Immature natural killer cell (primary cell): ENCODE measurements around the gene GSK3B. TPM values are rescaled to one million over a fixed set of nuclear protein-coding genes. Genes with fewer than 3 reads are reported as not detected.

Source experiments
- DNase-seq, 3 donors: peaks; one replicate each; pipeline ENCODE4 v3.0.0; 2022; ENCODE audit warnings: mixed read lengths in 1 of 3
- H3K27ac Mint-ChIP-seq, 6 donors: one replicate each; pipeline ENCODE4 v1.8.0; 2020; ENCODE audit warnings: mixed read lengths in 6 of 6, mild to moderate bottlenecking in 5 of 6, inconsistent platforms in 4 of 6, moderate library complexity in 3 of 6
- H3K27me3 Mint-ChIP-seq, 3 donors: one replicate each; pipeline ENCODE4 v1.8.0; 2020 to 2021; ENCODE audit warnings: low read depth in 3 of 3, mild to moderate bottlenecking in 3 of 3, mixed read lengths in 3 of 3, moderate library complexity in 3 of 3, inconsistent platforms in 1 of 3
- H3K36me3 Mint-ChIP-seq, 3 donors: one replicate each; pipeline ENCODE4 v1.8.0; 2020; ENCODE audit warnings: mixed read lengths in 3 of 3, inconsistent platforms in 2 of 3, mild to moderate bottlenecking in 2 of 3
- H3K4me1 Mint-ChIP-seq, 2 donors: one replicate each; pipeline ENCODE4 v1.8.0; 2020; ENCODE audit warnings: inconsistent platforms in 2 of 2, mild to moderate bottlenecking in 2 of 2, mixed read lengths in 2 of 2, moderate library complexity in 1 of 2
- H3K4me3 Mint-ChIP-seq, 5 donors: one replicate each; pipeline ENCODE4 v1.8.0; 2020; ENCODE audit warnings: mild to moderate bottlenecking in 5 of 5, mixed read lengths in 5 of 5, inconsistent platforms in 3 of 5, moderate library complexity in 3 of 5
- H3K9me3 Mint-ChIP-seq, 6 donors: one replicate each; pipeline ENCODE4 v1.8.0; 2020; ENCODE audit warnings: mild to moderate bottlenecking in 6 of 6, mixed read lengths in 6 of 6, inconsistent platforms in 4 of 6, moderate library complexity in 3 of 6
- polyA plus RNA-seq, 3 donors: library from polyadenylated mRNA; unstranded; fragments of 300-500 nt; fragmentation: Illumina TruSeq; gene quantifications; one replicate each; pipeline ENCODE4 v1.2.3, GENCODE V29; 2021

Gene GSK3B
- polyA plus RNA-seq, 3 donors from 2014 or later, result 11.9 to 26.6 (median 20.0) TPM

GRCh38 chr3:119817583-119818363 lies 276.5 kb downstream of the GSK3B start:
- no peak for DNase-seq
- Mint-ChIP-seq H3K36me3 (no peaks in the 10 kb centered on the region), H3K9me3 (no peaks in the 10 kb centered on the region), H3K4me1 (peaks cover 4 to 7% of the 10 kb centered on the region in 2 donors), H3K27ac (no peak overlapping the region), H3K4me3 (no peak overlapping the region), H3K27me3 (peaks cover 0 to 2% (median 0%) of the 10 kb centered on the region in 3 donors)

- no peak overlapping the region for H3K27ac Mint-ChIP-seq
- no peak for DNase-seq
- H3K4me3 Mint-ChIP-seq, result no peak overlapping the region
- H3K4me1 Mint-ChIP-seq, result peaks cover 4 to 7% of the 10 kb centered on the region in 2 donors
- no peaks in the 10 kb centered on the region for H3K9me3 Mint-ChIP-seq
- no peaks in the 10 kb centered on the region for H3K36me3 Mint-ChIP-seq
- H3K27me3 Mint-ChIP-seq, result peaks cover 0 to 2% (median 0%) of the 10 kb centered on the region in 3 donors
Measured at GRCh38 chr3:119817071-119817470, 277.2 kb downstream of the GSK3B start.

DNA sequence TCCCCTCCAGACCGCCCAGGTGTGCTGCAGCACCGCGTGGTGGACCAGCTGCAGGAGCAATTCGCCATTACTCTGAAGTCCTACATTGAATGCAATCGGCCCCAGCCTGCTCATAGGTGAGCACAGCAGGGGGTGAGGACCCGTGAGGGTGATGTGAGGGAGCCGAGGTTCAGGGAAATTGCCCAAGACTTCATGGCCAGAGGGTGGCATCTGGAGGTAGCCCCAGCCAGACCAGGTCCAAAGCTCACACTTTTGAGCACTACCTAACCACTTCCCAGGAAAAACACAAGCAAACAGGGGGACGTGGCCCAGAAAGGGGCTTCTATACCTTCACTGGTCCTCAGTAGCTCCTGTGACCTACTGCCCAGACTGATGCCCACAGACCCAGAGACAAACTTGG lies 278.5 kb downstream of the GSK3B start:
- peaks cover 1 to 3% of the 10 kb centered on the region in 2 donors for H3K4me1 Mint-ChIP-seq
- no peak overlapping the region for H3K27ac Mint-ChIP-seq
- no peak for DNase-seq
- no peaks in the 10 kb centered on the region for H3K9me3 Mint-ChIP-seq
- H3K4me3 Mint-ChIP-seq, result no peak overlapping the region
- peaks cover 0 to 2% (median 0%) of the 10 kb centered on the region in 3 donors for H3K27me3 Mint-ChIP-seq
- H3K36me3 Mint-ChIP-seq, result no peaks in the 10 kb centered on the region

GRCh38 chr3:119812491-119813058 lies 281.7 kb downstream of the GSK3B start:
- peaks cover 0 to 2% (median under 1%) of the 10 kb centered on the region in 3 donors for H3K27me3 Mint-ChIP-seq
- peaks cover 11 to 14% of the 10 kb centered on the region in 2 donors for H3K4me1 Mint-ChIP-seq
- no peak for DNase-seq
- no peaks in the 10 kb centered on the region for H3K9me3 Mint-ChIP-seq
- H3K36me3 Mint-ChIP-seq, result no peaks in the 10 kb centered on the region
- H3K27ac Mint-ChIP-seq, result peak overlapping the region in 1 of 6 donors; percentile 17
- peak overlapping the region in 1 of 5 donors; percentile 15 for H3K4me3 Mint-ChIP-seq

GRCh38 chr3:119810018-119810435 lies 284.2 kb downstream of the GSK3B start:
- Mint-ChIP-seq H3K9me3 (no peaks in the 10 kb centered on the region), H3K4me3 (peak overlapping the region; percentile 87 to 94 (median 93)), H3K27me3 (peaks cover 0 to 3% (median 2%) of the 10 kb centered on the region in 3 donors), H3K4me1 (peaks cover 11 to 14% of the 10 kb centered on the region in 2 donors), H3K27ac (peak overlapping the region; percentile 30 to 83 (median 48)), H3K36me3 (no peaks in the 10 kb centered on the region)
- peak; percentile 34 to 52 (median 41) for DNase-seq

DNA sequence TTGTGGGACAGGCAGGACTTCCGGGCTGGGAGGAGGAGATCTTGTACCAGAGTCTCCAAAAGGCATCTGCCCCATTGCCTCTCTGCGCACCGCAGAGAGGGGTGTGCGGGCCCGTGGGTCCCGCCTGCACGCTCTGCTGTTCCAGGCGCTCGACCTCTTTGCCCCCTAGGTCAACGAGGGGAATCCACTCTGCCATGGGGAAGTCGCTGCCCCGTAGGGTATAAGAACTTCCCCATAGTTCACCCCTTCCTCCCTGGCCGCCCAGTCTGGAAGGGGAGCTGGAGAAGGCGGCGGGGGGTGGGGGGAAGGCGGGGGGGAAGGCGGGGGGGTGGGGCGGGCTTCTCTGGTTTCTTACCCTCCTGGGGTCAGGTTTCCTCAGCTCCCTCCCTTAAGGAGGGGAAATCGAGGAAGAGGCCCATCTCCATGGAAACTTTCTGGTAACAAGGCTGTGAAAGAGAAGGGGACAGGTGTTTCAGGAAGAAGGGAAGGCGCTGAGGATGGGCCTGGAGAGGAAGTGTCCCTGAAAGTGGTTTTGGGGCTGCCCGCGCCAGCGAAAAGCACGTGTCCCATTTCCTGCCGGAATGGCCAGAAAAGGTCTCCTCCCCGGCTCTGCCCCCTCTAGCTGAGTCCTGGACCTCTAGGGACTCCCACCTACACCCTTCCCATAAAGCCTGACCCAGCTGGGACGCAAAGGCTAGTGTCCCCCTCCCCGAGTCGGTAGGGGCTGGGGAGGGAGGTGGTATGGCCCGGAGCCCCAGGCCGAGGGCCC lies 284.8 kb downstream of the GSK3B start:
- Mint-ChIP-seq H3K4me3 (peak overlapping the region; percentile 87 to 94 (median 93)), H3K4me1 (peaks cover 11 to 14% of the 10 kb centered on the region in 2 donors), H3K36me3 (no peaks in the 10 kb centered on the region), H3K27me3 (peaks cover 0 to 3% (median 2%) of the 10 kb centered on the region in 3 donors), H3K27ac (peak overlapping the region in 1 of 6 donors; percentile 73), H3K9me3 (no peaks in the 10 kb centered on the region)
- DNase-seq, result peak in 1 of 3 donors; percentile 2

GRCh38 chr3:119808843-119809242 lies 285.4 kb downstream of the GSK3B start:
- H3K27ac Mint-ChIP-seq, result peak overlapping the region in 1 of 6 donors; percentile 37
- no peak for DNase-seq

GRCh38 chr3:119808244-119808643 lies 286.0 kb downstream of the GSK3B start:
- Mint-ChIP-seq H3K9me3 (no peaks in the 10 kb centered on the region), H3K4me3 (peak overlapping the region in 3 of 5 donors; percentile 41 to 72 (median 41))

More at GRCh38 chr3:119808843-119809242, 285.4 kb downstream of the GSK3B start:
- H3K27me3 Mint-ChIP-seq, result peaks cover 0 to 3% (median 2%) of the 10 kb centered on the region in 3 donors
- H3K9me3 Mint-ChIP-seq, result no peaks in the 10 kb centered on the region
- peaks cover 11 to 14% of the 10 kb centered on the region in 2 donors for H3K4me1 Mint-ChIP-seq
- no peaks in the 10 kb centered on the region for H3K36me3 Mint-ChIP-seq
- peak overlapping the region; percentile 41 to 72 (median 51) for H3K4me3 Mint-ChIP-seq

GRCh38 chr3:119800844-119801243 lies 293.4 kb downstream of the GSK3B start:
- no peaks in the 10 kb centered on the region for H3K36me3 Mint-ChIP-seq
- DNase-seq, result no peak
- no peak overlapping the region for H3K27ac Mint-ChIP-seq
- no peak overlapping the region for H3K4me3 Mint-ChIP-seq
- no peaks in the 10 kb centered on the region for H3K9me3 Mint-ChIP-seq
- H3K4me1 Mint-ChIP-seq, result no peaks in the 10 kb centered on the region
- peaks cover under 1 to 7% (median 2%) of the 10 kb centered on the region in 3 donors for H3K27me3 Mint-ChIP-seq

More at GRCh38 chr3:119808244-119808643, 286.0 kb downstream of the GSK3B start:
- H3K36me3 Mint-ChIP-seq, result no peaks in the 10 kb centered on the region
- peaks cover 0 to 3% (median 2%) of the 10 kb centered on the region in 3 donors for H3K27me3 Mint-ChIP-seq
- peaks cover 11 to 14% of the 10 kb centered on the region in 2 donors for H3K4me1 Mint-ChIP-seq
- DNase-seq, result no peak
- H3K27ac Mint-ChIP-seq, result peak overlapping the region in 1 of 6 donors; percentile 37

DNA sequence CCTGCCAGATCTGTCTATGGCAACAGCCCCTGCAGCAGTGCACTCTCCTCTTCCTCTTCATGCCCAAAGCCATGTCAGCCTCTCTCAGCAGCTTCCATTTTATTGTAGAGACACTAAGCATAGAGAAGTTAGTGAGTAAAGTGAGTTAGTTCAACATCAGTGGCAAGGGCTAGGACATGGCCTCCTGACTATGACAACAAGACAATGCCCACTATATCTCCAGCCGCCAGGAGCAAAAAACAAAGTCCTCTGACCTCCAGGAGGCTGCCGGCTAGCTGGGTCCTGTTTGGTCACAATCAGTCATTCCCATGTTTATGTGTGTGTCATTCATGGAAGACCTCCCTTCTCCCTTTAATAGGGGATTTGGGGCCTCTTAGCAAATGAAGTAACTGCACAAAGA lies 297.5 kb downstream of the GSK3B start:
- no peak for DNase-seq
- Mint-ChIP-seq H3K4me3 (no peak overlapping the region), H3K4me1 (no peaks in the 10 kb centered on the region), H3K9me3 (peaks cover 0 to 2% (median 0%) of the 10 kb centered on the region in 6 donors), H3K27ac (no peak overlapping the region), H3K27me3 (peaks cover 2 to 8% (median 3%) of the 10 kb centered on the region in 3 donors), H3K36me3 (no peaks in the 10 kb centered on the region)

DNA sequence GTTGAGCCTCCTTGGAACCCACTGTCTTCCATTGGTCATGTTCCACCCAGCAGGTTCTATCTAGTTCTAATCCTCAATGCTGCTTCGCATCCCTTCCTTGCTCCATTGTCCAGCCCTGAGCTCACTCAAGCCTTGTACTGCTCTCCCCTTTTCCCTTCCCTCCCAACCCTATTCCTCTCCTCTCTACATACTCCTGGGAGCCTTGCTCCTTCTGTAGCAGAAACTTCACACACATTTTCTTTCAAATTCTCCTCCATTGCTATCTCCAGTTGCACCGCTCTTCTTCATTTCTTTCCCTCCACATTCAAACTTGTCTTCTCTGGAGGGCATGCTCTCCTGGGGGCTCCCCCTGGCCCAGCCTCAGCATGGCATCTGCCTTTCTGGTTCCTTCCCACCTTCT lies 297.9 kb downstream of the GSK3B start:
- Mint-ChIP-seq H3K9me3 (peaks cover 0 to 2% (median 0%) of the 10 kb centered on the region in 6 donors), H3K27ac (no peak overlapping the region)

DNA sequence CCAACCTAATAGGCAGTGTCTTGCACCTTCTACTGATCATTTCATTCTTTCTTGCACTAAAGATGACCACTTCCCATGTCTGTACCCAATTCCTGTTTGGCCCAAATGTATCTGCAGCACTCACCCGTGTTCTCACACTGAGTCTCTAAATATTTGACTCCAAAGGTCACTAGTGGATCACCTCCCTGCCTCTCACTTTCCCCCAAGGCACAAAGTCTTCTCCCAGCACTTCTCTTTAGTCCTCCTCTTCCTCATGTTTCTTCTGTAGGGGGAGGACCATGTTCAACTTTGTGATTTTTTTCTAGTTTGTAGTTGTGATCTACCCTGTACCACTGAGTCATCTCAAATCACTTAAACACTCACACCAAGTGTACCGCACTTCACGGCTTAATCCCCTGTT lies 298.4 kb downstream of the GSK3B start:
- Mint-ChIP-seq H3K27me3 (peaks cover 2 to 5% (median 3%) of the 10 kb centered on the region in 3 donors), H3K36me3 (no peaks in the 10 kb centered on the region), H3K9me3 (peaks cover 0 to 2% (median 0%) of the 10 kb centered on the region in 6 donors), H3K27ac (no peak overlapping the region), H3K4me1 (no peaks in the 10 kb centered on the region), H3K4me3 (no peak overlapping the region)
- DNase-seq, result no peak

More for the DNA sequence above, 297.9 kb downstream of the GSK3B start:
- Mint-ChIP-seq H3K4me1 (no peaks in the 10 kb centered on the region), H3K27me3 (peaks cover 2 to 5% (median 3%) of the 10 kb centered on the region in 3 donors), H3K4me3 (no peak overlapping the region), H3K36me3 (no peaks in the 10 kb centered on the region)
- no peak for DNase-seq

- no peak for DNase-seq
- Mint-ChIP-seq H3K36me3 (no peaks in the 10 kb centered on the region), H3K27ac (no peak overlapping the region), H3K9me3 (peaks cover 0 to 2% (median 0%) of the 10 kb centered on the region in 6 donors), H3K27me3 (peaks cover 2% of the 10 kb centered on the region in 3 donors), H3K4me1 (no peaks in the 10 kb centered on the region), H3K4me3 (no peak overlapping the region)
Measured at GRCh38 chr3:119794971-119795612, 299.2 kb downstream of the GSK3B start.
